ENCODE data around the gene HSH2D. TPM values are rescaled to one million over a fixed set of nuclear protein-coding genes. Genes with fewer than 3 reads are reported as not detected.

The HSH2D gene
- polyA plus RNA-seq, 2 donors, result 0.47 to 0.86 TPM

DNA sequence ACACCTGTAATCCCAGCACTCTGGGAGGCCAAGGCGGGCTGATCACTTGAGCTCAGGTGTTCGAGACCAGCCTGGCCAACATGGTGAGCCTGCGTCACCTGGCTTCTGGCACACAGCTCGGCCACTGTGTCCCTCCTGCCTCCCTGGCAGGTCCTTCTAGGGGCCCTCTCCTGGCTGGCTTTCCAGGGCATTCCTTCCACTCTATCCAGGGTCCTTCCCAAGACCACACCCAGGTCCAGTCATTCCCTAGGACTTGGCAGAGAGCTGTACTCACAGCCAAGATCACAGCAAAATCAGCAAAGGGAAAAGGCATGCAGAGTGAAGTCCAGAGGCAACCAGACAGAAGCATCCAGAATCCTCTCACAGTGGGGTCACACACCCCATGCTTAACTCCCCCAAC, 9.7 kb upstream of the HSH2D start:
- H3K4me3 ChIP-seq (ENCODE audit: low read depth in 1 of 2, low read length in 2 of 2), result no peak overlapping the region
- H3K27ac ChIP-seq (ENCODE audit: low read depth in 2 of 2, low read length in 1 of 2), result no peak overlapping the region
- peaks cover 0 to 2% of the 10 kb centered on the region in 2 donors for H3K4me1 ChIP-seq (ENCODE audit: control insufficient read depth in 2 of 2, insufficient read depth in 2 of 2, low read length in 1 of 2)
- 91 to 96% methylated on average over 4 of the region's 4 CpGs for WGBS, 2 donors
- H3K9me3 ChIP-seq (ENCODE audit: control insufficient read depth in 2 of 2, insufficient read depth in 1 of 2, low read depth in 1 of 2, low read length in 1 of 2), result no peaks in the 10 kb centered on the region
- no peaks in the 10 kb centered on the region for H3K27me3 ChIP-seq (ENCODE audit: control insufficient read depth in 1 of 2, insufficient read depth in 2 of 2, low read length in 2 of 2)
- H3K36me3 ChIP-seq (ENCODE audit: control insufficient read depth in 2 of 2, insufficient read depth in 2 of 2, low read length in 1 of 2), result peaks cover 11 to 38% of the 10 kb centered on the region in 2 donors

- 75 to 79% methylated on average over 7 of the region's 7 CpGs for WGBS, 2 donors
- H3K36me3 ChIP-seq (ENCODE audit: control insufficient read depth in 2 of 2, insufficient read depth in 2 of 2, low read length in 1 of 2), result peaks cover 11 to 31% of the 10 kb centered on the region in 2 donors
These were observed 9.0 kb upstream of the HSH2D start for GRCh38 chr19:16134510-16134909.

GRCh38 chr19:16135430-16136127, 7.9 kb upstream of the HSH2D start:
- 88% methylated on average over 4 of the region's 4 CpGs for WGBS, 2 donors
- H3K27me3 ChIP-seq (ENCODE audit: control insufficient read depth in 1 of 2, insufficient read depth in 2 of 2, low read length in 2 of 2), result no peaks in the 10 kb centered on the region

More at GRCh38 chr19:16134510-16134909, 9.0 kb upstream of the HSH2D start:
- Histone ChIP-seq H3K4me3 (ENCODE audit: low read depth in 1 of 2, low read length in 2 of 2) (no peak overlapping the region), H3K27ac (ENCODE audit: low read depth in 2 of 2, low read length in 1 of 2) (no peak overlapping the region), H3K4me1 (ENCODE audit: control insufficient read depth in 2 of 2, insufficient read depth in 2 of 2, low read length in 1 of 2) (peaks cover 0 to 2% of the 10 kb centered on the region in 2 donors), H3K9me3 (ENCODE audit: control insufficient read depth in 2 of 2, insufficient read depth in 1 of 2, low read depth in 1 of 2, low read length in 1 of 2) (no peaks in the 10 kb centered on the region), H3K27me3 (ENCODE audit: control insufficient read depth in 1 of 2, insufficient read depth in 2 of 2, low read length in 2 of 2) (no peaks in the 10 kb centered on the region)

GRCh38 chr19:16136185-16136999, 7.1 kb upstream of the HSH2D start:
- no peak overlapping the region for H3K4me3 ChIP-seq (ENCODE audit: low read depth in 1 of 2, low read length in 2 of 2)
- H3K4me1 ChIP-seq (ENCODE audit: control insufficient read depth in 2 of 2, insufficient read depth in 2 of 2, low read length in 1 of 2), result peaks cover 0 to 2% of the 10 kb centered on the region in 2 donors
- peaks cover 11 to 22% of the 10 kb centered on the region in 2 donors for H3K36me3 ChIP-seq (ENCODE audit: control insufficient read depth in 2 of 2, insufficient read depth in 2 of 2, low read length in 1 of 2)
- H3K27ac ChIP-seq (ENCODE audit: low read depth in 2 of 2, low read length in 1 of 2), result no peak overlapping the region
- H3K27me3 ChIP-seq (ENCODE audit: control insufficient read depth in 1 of 2, insufficient read depth in 2 of 2, low read length in 2 of 2), result no peaks in the 10 kb centered on the region
- WGBS, 2 donors, result 51 to 56% methylated on average over 16 of the region's 16 CpGs
- no peaks in the 10 kb centered on the region for H3K9me3 ChIP-seq (ENCODE audit: control insufficient read depth in 2 of 2, insufficient read depth in 1 of 2, low read depth in 1 of 2, low read length in 1 of 2)

More at GRCh38 chr19:16135430-16136127, 7.9 kb upstream of the HSH2D start:
- H3K4me1 ChIP-seq (ENCODE audit: control insufficient read depth in 2 of 2, insufficient read depth in 2 of 2, low read length in 1 of 2), result peaks cover 0 to 2% of the 10 kb centered on the region in 2 donors
- peaks cover 11 to 23% of the 10 kb centered on the region in 2 donors for H3K36me3 ChIP-seq (ENCODE audit: control insufficient read depth in 2 of 2, insufficient read depth in 2 of 2, low read length in 1 of 2)
- no peak overlapping the region for H3K4me3 ChIP-seq (ENCODE audit: low read depth in 1 of 2, low read length in 2 of 2)
- no peaks in the 10 kb centered on the region for H3K9me3 ChIP-seq (ENCODE audit: control insufficient read depth in 2 of 2, insufficient read depth in 1 of 2, low read depth in 1 of 2, low read length in 1 of 2)
- no peak overlapping the region for H3K27ac ChIP-seq (ENCODE audit: low read depth in 2 of 2, low read length in 1 of 2)

DNA sequence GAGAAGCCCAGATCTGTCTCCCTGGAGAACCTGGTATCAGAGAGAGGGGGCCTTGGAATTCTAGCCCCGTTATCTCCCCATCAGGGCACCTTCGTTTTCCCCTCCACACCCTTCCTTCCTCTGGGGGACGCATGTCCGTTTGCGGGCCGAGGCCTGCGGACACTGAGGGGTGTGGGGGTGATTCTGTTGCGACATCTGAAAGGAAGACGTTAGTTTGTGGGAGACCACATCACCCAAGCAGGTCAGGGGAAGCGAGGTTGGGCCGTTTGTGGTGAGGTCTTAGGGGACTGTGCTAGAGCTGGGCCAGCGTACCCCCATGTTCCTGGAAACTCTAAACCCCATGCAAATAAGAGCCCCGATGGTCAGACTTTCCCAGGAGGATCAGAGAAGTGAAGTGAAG, 3.7 kb upstream of the HSH2D start:
- no peaks in the 10 kb centered on the region for H3K36me3 ChIP-seq (ENCODE audit: control insufficient read depth in 2 of 2, insufficient read depth in 2 of 2, low read length in 1 of 2)
- H3K4me1 ChIP-seq (ENCODE audit: control insufficient read depth in 2 of 2, insufficient read depth in 2 of 2, low read length in 1 of 2), result peaks cover 0 to 8% of the 10 kb centered on the region in 2 donors
- no peak overlapping the region for H3K27ac ChIP-seq (ENCODE audit: low read depth in 2 of 2, low read length in 1 of 2)
- 63 to 66% methylated on average over 13 of the region's 13 CpGs for WGBS, 2 donors
- no peak overlapping the region for H3K4me3 ChIP-seq (ENCODE audit: low read depth in 1 of 2, low read length in 2 of 2)
- no peaks in the 10 kb centered on the region for H3K9me3 ChIP-seq (ENCODE audit: control insufficient read depth in 2 of 2, insufficient read depth in 1 of 2, low read depth in 1 of 2, low read length in 1 of 2)
- no peaks in the 10 kb centered on the region for H3K27me3 ChIP-seq (ENCODE audit: control insufficient read depth in 1 of 2, insufficient read depth in 2 of 2, low read length in 2 of 2)

DNA sequence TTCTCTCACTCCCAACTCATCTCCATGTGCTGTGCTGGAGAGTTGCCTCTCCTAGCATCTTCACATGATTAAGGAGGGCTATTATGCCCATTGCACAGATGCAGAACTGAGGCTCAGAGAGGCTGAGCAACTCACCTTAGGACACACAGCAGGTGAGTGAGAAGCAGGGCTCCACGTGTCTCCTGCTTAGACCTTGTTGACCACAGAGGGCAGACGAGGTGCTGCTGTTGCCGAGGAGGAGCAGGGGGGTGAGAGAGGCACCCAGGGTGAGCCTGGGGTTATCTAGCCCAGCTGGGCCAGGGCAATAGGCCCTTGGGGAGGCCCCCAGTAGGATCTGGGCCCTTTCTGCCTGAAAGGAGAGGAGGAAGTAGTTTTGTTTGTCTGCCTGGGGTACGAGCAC, 2.4 kb upstream of the HSH2D start:
- Histone ChIP-seq H3K4me3 (ENCODE audit: low read depth in 1 of 2, low read length in 2 of 2) (no peak overlapping the region), H3K9me3 (ENCODE audit: control insufficient read depth in 2 of 2, insufficient read depth in 1 of 2, low read depth in 1 of 2, low read length in 1 of 2) (no peaks in the 10 kb centered on the region), H3K27me3 (ENCODE audit: control insufficient read depth in 1 of 2, insufficient read depth in 2 of 2, low read length in 2 of 2) (no peaks in the 10 kb centered on the region), H3K27ac (ENCODE audit: low read depth in 2 of 2, low read length in 1 of 2) (no peak overlapping the region), H3K4me1 (ENCODE audit: control insufficient read depth in 2 of 2, insufficient read depth in 2 of 2, low read length in 1 of 2) (peaks cover 0 to 6% of the 10 kb centered on the region in 2 donors), H3K36me3 (ENCODE audit: control insufficient read depth in 2 of 2, insufficient read depth in 2 of 2, low read length in 1 of 2) (no peaks in the 10 kb centered on the region)
- 61 to 65% methylated on average over 4 of the region's 4 CpGs for WGBS, 2 donors

GRCh38 chr19:16142032-16142580, 1.4 kb upstream of the HSH2D start:
- Histone ChIP-seq H3K36me3 (ENCODE audit: control insufficient read depth in 2 of 2, insufficient read depth in 2 of 2, low read length in 1 of 2) (no peaks in the 10 kb centered on the region), H3K4me1 (ENCODE audit: control insufficient read depth in 2 of 2, insufficient read depth in 2 of 2, low read length in 1 of 2) (peaks cover 0 to 6% of the 10 kb centered on the region in 2 donors), H3K27me3 (ENCODE audit: control insufficient read depth in 1 of 2, insufficient read depth in 2 of 2, low read length in 2 of 2) (no peaks in the 10 kb centered on the region), H3K27ac (ENCODE audit: low read depth in 2 of 2, low read length in 1 of 2) (no peak overlapping the region), H3K4me3 (ENCODE audit: low read depth in 1 of 2, low read length in 2 of 2) (no peak overlapping the region), H3K9me3 (ENCODE audit: control insufficient read depth in 2 of 2, insufficient read depth in 1 of 2, low read depth in 1 of 2, low read length in 1 of 2) (no peaks in the 10 kb centered on the region)
- 77 to 83% methylated on average over 9 of the region's 9 CpGs for WGBS, 2 donors

GRCh38 chr19:16144216-16144581, 714 bp downstream of the HSH2D start:
- no peaks in the 10 kb centered on the region for H3K36me3 ChIP-seq (ENCODE audit: control insufficient read depth in 2 of 2, insufficient read depth in 2 of 2, low read length in 1 of 2)
- no peak overlapping the region for H3K27ac ChIP-seq (ENCODE audit: low read depth in 2 of 2, low read length in 1 of 2)
- 52 to 60% methylated on average over 1 of the region's 1 CpG for WGBS, 2 donors
- H3K4me3 ChIP-seq (ENCODE audit: low read depth in 1 of 2, low read length in 2 of 2), result no peak overlapping the region
- no peaks in the 10 kb centered on the region for H3K9me3 ChIP-seq (ENCODE audit: control insufficient read depth in 2 of 2, insufficient read depth in 1 of 2, low read depth in 1 of 2, low read length in 1 of 2)
- H3K4me1 ChIP-seq (ENCODE audit: control insufficient read depth in 2 of 2, insufficient read depth in 2 of 2, low read length in 1 of 2), result peaks cover 0 to 12% of the 10 kb centered on the region in 2 donors
- H3K27me3 ChIP-seq (ENCODE audit: control insufficient read depth in 1 of 2, insufficient read depth in 2 of 2, low read length in 2 of 2), result no peaks in the 10 kb centered on the region

GRCh38 chr19:16146112-16146511, 2.6 kb downstream of the HSH2D start:
- Histone ChIP-seq H3K36me3 (ENCODE audit: control insufficient read depth in 2 of 2, insufficient read depth in 2 of 2, low read length in 1 of 2) (no peaks in the 10 kb centered on the region), H3K4me3 (ENCODE audit: low read depth in 1 of 2, low read length in 2 of 2) (no peak overlapping the region), H3K4me1 (ENCODE audit: control insufficient read depth in 2 of 2, insufficient read depth in 2 of 2, low read length in 1 of 2) (peaks cover 0 to 12% of the 10 kb centered on the region in 2 donors), H3K27ac (ENCODE audit: low read depth in 2 of 2, low read length in 1 of 2) (no peak overlapping the region), H3K27me3 (ENCODE audit: control insufficient read depth in 1 of 2, insufficient read depth in 2 of 2, low read length in 2 of 2) (no peaks in the 10 kb centered on the region), H3K9me3 (ENCODE audit: control insufficient read depth in 2 of 2, insufficient read depth in 1 of 2, low read depth in 1 of 2, low read length in 1 of 2) (no peaks in the 10 kb centered on the region)
- 64 to 79% methylated on average over 5 of the region's 5 CpGs for WGBS, 2 donors
